ENCODE measurements around the gene OR2C3.

DNA sequence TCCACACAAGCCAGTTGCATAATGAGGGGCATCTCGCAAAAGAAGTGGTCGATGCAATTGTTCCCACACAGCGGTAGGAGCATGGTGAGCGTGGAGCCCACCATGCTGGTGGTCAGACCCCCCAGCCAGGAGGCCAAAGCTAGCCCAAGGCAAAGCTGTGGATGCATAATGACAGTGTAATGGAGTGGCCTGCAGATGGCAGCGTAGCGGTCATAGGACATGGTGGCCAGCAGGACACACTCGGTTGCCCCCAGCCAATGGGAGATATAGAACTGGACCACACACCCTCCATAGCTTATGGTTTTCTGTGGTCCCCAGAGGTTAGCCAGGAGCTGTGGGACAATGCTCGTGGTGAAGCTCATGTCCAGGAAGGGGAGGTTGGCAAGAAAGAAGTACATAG lies 4.3 kb downstream of the OR2C3 start:
- 0 out of 2 replicates have a peak, but pooled peaks have one; percentile 20 for TF ChIP-seq CTCF (conservative IDR thresholded peaks at IDR 0.05; ENCODE audit: low read length)
- TF ChIP-seq EZH2phosphoT487 (IDR thresholded peaks at IDR 0.05; ENCODE audit: borderline replicate concordance, low read depth, low read length): no peak

All from OCI-LY7 (cell line).